Stimulated activated naive CD4-positive, alpha-beta T cell treated with Interleukin-2 at 50 U/mL for 16 hours (primary cell): ENCODE measurements around the gene GPC3.

ENCODE experiments used
- DNase-seq: peaks from one replicate; lab custom pipeline; 2025; lab: John Stamatoyannopoulos, UW

Gene GPC3

DNA sequence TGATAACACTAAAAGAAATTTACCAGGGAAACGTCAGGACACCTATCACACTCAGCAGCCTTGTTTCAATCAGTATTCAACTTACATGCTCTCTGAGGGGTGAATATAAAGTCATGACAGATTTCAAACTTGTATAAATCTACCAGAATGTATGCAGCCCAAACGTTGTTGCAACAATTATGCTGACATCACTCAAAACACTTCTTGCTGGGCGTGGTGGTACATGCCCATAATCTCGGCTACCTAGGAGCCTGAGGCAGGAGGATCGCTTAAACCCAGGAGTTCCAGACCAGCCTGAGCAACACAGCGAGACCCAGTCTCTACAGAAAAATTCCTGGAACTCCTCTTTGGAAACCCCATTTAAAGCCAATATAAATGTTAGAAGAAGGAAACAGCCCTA is 303.5 kb downstream of the GPC3 start:
- DNase-seq = no peak

DNA sequence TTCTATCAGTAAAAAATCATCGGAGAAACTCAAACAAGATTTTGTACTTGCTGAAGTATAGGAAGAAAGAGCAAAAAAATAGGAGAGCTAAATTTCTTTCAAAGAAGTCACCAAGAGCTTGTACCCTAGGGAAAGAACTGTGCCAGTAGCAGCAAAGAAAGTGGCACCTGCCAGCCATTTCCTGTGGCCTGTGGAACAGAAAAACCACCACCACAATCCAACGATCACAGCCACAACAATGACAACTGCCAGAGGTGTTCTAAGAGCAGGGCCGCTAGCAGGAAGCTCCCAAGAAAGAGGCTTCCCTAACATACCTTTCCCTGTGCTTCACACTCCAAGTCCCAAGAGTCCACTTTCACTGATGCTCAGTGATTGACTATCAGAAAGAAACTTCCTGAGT is 304.0 kb downstream of the GPC3 start:
- no peak for DNase-seq

DNA sequence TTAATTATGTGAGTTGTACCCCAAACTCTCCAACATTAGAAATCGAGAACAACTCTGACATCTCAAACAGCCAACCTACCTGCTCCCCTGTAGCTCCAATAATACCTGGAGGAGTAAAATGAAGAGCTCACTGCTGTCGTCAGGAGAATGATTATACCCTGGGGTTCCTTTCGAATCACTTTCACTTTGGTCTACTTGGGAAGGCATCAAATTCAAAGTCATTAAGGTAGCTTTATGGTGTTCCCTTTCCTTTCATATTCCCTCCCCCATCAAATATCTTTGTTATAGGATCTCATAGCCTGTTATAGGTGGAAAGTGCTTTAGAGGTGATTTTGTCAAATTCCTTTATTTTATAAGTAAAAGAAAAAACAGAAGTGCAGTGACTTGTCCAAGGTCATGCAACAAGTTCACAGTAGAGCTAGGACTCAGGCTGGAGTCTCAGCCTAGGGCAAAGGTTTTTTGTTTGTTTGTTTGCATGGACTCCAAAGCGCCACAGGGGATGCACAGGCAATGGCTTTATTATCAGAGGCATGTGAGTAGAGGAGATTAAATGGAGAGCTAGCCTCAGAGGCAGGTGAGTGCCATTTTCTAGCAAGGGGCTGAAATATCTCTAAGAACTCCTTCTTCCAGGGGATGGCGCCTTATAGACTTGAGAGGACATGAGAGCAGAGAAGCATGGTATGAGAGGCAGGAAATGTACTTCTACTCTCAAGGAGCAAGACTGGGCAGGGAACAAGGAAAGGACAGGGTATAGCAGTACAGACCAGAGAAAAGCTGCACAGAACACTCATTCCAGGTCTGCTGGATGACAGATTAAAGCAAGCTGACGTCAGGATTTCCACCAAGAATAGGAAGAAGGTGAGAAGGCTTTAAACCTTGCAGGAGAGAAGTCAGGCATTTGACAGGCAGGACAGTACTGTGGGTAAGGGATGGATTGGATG is 308.0 kb downstream of the GPC3 start:
- DNase-seq = no peak

DNA sequence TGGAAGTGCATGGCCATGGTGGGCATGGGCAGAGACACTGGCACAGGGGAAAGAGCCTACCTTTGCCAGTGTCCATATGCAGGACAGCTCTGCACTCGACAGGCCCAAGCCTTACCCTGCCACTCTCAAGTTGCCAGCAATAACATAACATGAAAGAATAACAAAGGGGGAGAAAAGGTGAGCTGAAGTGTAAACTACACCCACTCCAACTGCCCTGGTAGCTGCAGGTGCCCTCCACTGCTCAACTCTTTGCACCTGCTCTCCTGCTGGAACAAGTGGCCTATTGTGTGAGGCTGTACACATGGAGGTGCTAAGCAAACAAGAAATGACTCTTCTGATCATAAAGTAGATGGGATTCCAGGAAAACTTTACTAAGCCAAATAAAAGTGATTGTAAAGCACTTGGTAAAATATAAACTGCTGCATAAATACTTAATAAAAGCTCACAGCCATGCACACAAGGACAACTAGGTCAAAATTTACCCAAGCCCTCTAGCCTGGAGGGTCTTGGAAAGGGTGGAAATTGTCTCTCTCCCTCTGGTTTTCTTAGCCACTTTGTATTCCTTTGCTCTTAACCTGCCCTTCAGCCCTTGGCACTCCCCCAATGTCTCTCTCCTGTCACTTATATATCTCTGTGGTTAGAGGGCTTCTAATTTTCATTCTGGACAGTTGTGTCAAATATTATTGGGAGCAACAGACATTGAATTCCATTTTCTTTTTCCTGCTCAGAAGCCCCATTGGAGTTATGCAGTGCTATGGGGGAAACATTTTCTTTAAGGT is 308.9 kb downstream of the GPC3 start:
- DNase-seq = no peak

DNA sequence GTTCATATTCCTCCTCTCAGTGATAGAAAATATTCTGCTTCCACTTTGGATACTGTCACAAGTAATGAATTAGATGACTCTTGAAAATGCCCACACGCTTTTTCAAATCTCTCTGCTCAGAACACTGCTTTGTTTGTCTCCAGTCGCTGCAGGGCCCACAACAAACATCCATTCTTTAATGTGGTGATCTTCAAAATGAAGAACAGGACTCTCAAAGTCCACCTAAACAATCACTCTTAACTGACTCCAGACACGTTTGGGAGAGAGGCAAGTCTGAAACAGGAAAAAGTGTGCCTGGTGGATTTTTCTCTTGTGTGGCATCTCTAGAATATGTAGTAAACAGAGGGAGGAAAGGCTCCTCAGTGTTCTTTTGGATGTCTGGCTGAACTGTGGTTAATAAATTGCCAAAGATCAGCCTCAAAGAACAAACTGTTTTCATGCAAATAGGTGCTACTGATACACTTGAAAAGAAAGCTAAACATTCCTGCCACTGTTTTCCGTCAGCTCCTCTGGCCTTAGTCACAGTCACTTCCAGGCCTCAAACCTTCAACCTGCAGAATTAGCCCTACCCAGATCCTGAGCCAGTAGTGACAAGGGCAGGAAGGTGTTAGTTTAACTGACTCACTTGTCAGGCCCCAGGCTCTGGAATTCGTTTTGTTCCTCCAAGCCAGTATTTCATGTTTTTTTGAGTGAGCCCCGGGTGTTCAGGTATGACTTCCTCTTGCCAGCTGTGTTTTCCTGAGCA is 310.5 kb downstream of the GPC3 start:
- no peak for DNase-seq

DNA sequence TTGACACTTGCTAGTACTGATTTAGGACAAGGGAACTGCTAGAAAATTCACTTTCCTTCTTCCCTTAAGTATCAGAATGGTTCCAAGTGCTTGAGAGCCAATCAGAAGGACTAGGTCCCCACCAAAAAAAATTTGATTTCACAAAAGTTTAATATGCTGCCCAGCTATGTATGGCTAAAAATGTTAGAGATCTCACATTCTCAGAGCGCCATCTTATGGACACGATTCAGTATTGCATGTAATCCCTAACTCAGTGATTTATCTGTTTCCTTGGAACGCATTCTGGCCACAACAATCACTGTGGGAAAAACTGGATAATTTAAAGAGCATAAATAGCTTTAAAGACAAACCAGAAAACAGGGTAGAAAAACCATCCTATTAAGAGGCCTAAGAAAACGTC is 315.0 kb downstream of the GPC3 start:
- no peak for DNase-seq

DNA sequence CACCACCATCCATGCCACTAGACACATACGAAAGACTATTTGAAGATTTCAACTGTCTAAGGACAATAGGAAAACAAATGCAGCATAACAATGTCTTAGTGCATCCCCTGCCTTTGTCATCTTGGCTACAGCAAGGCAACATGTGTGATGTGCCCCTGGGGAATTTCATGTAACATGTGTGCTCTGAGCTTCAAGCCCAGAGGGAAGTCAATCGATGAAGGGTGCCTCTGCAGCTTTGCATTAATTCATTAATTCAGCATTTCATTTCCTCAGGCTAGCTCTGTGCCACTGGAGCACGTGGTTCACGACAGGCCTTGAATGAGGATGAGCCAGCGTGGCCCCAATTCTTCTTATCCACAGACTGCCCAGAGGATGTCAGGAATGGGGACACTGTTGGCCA is 316.2 kb downstream of the GPC3 start:
- no peak for DNase-seq

DNA sequence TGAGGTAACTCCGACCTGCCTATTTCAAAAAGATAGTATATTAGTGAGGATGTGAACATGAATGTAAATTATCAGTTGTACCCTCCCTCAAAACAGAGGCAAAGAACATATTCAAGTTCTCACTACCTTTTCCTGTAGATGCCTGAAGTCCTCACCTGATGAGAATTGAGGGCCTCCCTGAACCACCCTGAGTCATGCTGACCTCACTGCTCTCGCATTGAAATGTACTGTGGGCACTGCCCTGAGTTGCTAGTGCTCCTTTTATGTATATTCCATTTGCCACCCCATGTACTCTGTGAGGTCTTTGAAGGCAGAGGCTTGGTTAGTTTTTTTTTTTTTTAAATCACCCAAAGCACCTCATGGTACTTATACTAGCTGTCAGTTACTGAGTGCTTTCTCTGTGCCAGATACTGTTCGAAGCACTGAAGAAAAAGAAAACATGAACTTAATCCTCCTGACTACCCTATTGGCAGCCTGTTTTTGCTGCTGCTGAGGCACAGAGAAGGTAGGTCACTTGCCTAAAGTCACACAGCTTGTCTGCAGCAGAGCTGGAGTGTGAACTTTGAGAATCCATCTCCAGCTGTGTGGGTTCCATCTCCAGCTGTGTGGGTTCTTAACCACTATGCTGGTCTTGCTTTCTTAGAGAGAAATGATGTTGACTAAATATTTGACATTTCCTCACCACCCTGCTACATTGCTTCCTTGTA is 317.0 kb downstream of the GPC3 start:
- DNase-seq = no peak

DNA sequence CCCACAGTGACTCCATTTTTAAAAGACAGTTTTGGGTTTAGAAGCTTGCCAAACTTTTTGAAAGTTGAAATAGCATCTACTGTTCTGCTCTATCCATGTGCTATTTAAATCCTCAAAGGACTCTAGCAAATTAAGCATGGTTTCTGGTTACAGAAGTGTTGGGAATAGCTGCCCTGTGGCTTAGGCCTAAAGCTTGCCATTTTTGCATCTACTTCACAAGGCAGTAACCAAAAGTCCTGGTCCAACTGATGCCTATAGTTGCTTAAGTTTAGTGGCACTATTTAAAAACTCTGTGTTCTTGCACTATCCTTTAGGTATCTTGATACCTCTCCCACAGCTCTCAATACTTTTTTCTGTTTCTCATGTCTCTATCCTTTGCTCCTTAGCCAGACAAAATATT is 319.1 kb downstream of the GPC3 start:
- DNase-seq = no peak

DNA sequence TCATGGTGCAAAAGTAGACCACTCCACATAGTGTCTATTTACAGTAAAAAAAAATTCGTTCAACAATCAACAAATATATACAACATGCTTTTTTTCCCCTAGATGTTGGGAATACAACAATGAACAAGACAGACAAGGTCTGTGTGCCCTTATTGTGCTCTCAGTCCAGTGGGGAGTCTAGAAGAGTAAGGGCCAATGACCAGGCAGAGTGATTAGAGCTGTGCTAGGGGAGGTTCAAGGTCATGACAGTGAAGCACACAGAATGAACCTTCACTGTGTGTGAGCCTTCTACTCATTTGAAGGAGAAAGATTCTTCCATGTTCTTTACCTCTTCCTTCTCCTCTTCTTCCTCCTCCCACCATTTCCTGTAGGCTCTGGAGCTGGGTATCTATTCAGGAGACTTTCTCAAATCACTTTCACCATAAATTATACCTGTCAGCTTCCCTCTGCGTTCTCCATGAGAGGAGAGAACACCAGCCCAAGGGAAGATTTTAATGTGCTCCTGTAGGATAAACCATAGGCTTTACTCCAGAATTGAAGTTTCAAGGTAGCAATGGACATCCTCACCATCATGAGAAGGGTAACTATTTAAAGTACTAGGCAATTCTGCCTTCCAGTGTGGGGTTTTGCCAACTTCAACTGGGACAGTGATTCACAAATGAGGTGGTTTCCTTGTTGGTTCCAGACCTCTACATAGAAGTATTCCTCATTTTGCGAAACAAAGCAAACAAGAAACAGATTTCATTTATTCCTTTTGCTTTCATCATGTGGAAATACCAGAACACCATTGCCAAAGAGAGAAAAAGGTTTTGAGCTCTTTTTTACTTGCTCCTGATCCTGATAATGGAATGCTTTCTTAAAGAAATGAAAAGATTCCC is 323.2 kb downstream of the GPC3 start:
- DNase-seq = no peak

DNA sequence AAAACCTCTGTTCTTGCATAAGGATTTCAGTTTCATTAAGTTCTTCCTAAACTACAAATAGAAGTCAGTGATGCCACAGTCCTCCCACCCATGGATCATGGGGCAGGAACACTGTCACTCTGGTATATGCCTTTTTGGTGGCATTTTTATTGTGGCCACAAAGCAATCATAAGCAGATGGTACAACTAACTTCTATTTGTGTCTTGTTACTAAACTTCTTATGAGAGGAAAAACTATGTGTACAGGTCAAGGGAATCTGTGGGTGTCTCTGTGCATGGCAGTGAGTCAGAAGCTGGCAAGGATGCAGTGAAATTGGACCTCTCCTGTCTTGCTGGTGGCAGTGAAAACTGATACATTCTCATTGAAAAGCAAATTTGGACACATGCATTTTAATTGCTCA is 325.1 kb downstream of the GPC3 start:
- no peak for DNase-seq

DNA sequence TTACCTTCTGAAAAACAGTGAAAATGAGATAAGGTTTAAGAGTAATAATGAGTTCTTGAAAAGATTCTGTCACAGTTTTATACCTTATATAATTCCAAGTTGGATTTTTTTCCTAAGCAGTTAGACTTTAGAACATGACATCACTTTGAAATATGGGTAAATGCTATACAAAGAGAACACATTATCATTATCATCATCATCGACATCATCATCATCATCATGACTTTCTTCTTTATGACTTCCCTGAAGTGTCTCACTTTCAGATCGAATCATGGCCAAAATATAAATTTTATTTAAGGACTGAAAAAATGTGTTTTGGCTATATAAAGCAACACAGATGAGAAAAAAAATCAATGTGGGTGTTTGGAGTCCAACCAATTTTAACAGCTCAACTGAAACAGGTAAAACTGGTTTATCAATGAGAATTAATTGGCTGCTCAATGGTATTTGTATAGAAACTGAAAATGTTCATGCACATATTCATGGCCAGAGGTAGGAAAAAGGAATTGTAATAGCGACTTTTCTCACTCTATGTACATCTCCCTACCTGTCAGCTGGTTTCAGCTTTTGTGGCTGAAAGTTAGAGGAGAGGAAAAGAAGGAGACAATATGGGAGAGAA is 327.0 kb downstream of the GPC3 start:
- no peak for DNase-seq

DNA sequence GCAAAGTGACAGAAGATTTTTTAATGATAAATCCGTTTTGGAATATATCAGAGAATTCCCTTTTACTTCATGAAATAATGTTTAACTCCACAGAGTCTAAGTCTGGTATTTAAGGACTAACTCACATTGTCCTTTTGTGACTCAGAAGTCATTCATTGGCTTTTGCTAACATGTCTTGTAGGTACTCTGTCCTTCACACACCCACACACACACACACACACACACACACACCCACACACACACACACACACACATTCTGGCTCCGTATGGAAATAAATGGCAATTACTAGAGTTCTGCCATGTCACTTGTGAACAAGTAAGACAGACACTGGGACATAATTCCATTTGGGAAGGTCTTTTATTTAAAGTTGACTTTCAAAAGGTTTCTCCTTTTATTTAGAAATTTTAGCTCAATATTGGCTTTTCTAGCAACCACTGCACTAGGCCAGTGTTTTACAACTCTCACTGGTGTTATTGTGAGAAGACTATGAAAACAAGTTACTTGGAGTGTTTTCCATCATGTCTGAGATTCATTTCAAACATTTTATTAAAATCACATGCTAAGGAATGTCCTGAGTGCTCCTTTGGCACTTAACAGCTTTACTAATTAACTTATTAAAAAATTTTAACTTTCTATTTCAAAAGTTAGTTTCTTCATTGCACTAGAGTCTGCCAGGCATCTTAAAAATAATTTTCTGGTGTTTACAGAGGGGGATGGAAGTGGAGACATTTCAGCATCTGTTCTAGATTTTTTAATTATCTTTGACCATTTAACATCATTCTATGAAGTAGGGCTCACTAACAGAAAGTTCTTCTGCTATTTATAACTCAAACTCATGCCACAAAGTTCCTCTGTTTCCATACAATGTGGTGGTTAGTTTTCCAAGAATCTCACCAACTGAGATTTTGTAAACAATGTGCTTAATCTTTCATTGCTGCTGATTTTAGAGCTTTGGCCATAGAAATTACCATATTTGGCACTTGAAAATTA is 329.8 kb downstream of the GPC3 start:
- no peak for DNase-seq

DNA sequence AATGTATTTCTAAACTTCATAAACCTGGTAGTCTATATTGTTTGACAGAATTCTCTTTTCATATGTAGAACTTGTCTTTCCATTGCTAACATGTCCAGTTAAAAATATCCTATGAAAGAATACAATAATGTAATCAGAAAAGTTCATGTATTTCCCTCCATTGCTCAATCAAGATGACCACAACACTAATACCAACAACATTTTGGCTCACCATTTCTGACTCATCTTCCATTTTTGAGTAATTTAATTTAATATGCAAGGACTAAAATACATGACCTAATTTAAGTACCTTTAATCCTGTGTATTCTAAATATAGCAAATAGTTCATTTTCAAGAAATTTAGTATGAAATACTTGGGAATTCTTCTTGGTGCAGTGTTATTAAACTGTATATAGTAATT is 330.6 kb downstream of the GPC3 start:
- DNase-seq = no peak

DNA sequence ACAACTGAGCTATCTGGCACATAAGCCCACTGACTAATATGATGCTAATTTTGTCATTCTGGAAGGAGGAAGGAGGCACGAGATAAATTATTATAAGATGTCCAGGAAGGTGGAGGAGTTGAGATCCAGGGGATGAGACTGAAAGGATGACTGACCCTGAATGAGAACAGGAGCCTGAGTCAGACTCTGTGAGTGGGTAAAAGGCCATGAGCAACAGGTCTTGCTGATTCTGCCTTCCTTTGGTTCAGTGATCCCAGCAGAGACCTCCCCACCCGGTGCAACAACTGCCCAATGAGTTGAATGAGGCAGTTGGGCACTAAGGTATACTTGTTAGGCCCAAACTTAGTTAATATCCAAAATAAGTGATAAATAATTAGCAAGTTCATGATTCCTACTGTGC is 332.0 kb downstream of the GPC3 start:
- no peak for DNase-seq

DNA sequence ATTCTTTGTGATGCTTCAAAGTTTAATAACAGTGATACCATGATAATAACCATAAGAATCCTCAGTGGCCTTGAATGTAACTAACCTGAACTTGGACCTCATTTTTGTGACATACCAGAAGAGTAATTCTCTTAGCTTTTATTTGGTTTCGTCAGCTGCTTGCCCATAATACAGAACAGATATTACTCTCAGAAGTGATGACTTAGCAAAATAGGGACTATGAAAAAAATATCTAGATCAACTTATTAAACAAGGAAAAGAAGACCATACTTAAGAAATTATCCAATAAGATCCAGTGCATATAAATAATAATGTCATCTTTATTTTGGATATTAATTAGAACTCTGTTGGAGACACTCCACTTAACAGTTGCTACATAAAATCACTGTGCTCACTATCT is 333.2 kb downstream of the GPC3 start:
- DNase-seq = no peak

DNA sequence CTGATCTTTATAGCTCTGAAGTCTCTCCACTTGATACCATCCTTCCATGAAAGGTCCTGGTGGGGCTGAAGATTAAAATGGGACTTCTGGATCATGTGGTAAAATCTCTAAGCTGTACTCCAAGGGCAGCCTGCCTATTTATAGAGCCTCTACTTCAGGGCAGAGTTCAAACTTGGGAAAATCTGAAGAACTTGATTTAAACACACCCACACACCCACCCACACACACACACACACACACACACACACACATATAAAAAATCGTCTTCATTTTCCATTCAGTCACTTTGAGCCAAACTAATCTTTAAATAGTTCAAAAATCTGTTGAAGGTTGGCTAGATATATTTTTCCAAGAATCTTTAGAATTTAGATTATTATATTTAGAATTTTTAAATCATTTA is 335.2 kb downstream of the GPC3 start:
- DNase-seq = no peak

DNA sequence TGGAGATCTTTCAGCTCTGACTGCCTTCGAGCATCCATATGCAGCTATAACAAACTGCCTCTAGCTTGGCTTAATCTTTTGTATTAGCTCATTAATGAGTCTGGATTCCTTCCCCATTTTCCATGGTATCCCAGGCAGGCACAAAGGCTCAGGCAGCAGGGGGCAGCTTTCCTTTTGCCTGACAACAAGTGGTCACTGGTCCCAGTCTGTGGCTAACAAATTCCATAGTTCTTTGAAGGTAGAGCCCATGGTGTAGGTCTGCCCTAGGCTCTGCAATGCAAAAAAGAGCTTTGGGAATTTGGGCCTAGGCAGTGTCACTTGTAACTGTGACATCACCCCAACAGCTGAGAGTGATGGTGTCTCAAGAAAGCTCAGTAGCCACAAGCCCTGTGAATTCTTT is 335.7 kb downstream of the GPC3 start:
- no peak for DNase-seq

DNA sequence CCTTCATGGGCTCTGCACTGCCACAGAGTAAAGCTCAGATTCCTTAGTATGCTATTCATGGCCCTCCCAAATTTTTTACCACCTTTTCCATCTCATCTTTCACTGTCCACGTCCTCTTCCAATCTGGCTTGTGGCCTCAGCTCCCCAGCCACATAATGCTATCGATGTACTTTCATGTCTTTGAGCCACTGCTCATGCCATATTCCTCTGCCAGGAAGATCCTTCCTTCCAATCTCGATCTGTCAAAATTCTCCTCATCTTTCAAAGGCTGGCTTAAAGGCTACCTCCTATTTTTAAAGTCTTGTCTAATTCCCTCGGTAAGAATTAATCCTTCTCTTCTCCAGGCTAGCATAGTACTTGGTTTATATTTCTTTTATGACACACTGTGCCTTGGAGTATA is 336.8 kb downstream of the GPC3 start:
- DNase-seq = no peak
